MM.1S (cell line): ENCODE results near the gene CAPN15.

ENCODE experiments used
- DNase-seq: peaks from one replicate; pipeline ENCODE4 v3.0.0-alpha.2; 2015
- H2AFZ ChIP-seq: fragments of 300-600 bp; sonication (generic); 2 replicates; pipeline ENCODE4 v1.6.0; 2016; ENCODE audit warnings: antibody characterized with exemption, low read length
- H3F3A ChIP-seq: fragments of 300-600 bp; sonication (generic); 2 replicates; pipeline ENCODE4 v1.6.1; 2016; ENCODE audit warnings: mild to moderate bottlenecking, antibody characterized with exemption, low read length, moderate library complexity, mixed read lengths; ENCODE audit not compliant: insufficient read depth
- H3K27ac ChIP-seq: fragments of 300-600 bp; sonication (generic); 2 replicates; pipeline ENCODE4 v1.5.1; 2016; ENCODE audit warnings: mild to moderate bottlenecking, low read length
- H3K27me3 ChIP-seq: fragments of 300-600 bp; sonication (generic); replicated peaks from 2 replicates; pipeline ENCODE4 v1.6.0; 2016; ENCODE audit warnings: low read length; ENCODE audit not compliant: insufficient read depth
- H3K36me3 ChIP-seq: fragments of 300-600 bp; sonication (generic); replicated peaks from 2 replicates; pipeline ENCODE4 v1.6.1; 2016; ENCODE audit warnings: mild to moderate bottlenecking, low read length, mixed read lengths; ENCODE audit not compliant: insufficient read depth
- H3K4me1 ChIP-seq: fragments of 300-600 bp; sonication (generic); 2 replicates; pipeline ENCODE4 v1.6.1; 2016; ENCODE audit warnings: low read length, mixed read lengths
- H3K4me2 ChIP-seq: fragments of 300-600 bp; sonication (generic); 2 replicates; pipeline ENCODE4 v1.6.0; 2016; ENCODE audit warnings: low read depth, low read length
- H3K4me3 ChIP-seq: fragments of 300-600 bp; sonication (generic); 2 replicates; pipeline ENCODE4 v1.5.1; 2016; ENCODE audit warnings: low read length, mixed read lengths
- H3K79me2 ChIP-seq: fragments of 300-600 bp; sonication (generic); 2 replicates; pipeline ENCODE4 v1.6.1; 2016; ENCODE audit warnings: mixed run types, low read length, mixed read lengths
- H3K9ac ChIP-seq: fragments of 300-600 bp; sonication (generic); 2 replicates; pipeline ENCODE4 v1.6.1; 2016; ENCODE audit warnings: low read length, mixed read lengths
- H3K9me2 ChIP-seq: fragments of 300-600 bp; sonication (generic); replicated peaks from 2 replicates; pipeline ENCODE4 v1.6.1; 2016; ENCODE audit warnings: mild to moderate bottlenecking, low read length, mixed read lengths; ENCODE audit not compliant: insufficient read depth
- H3K9me3 ChIP-seq: fragments of 300-600 bp; sonication (generic); replicated peaks from 2 replicates; pipeline ENCODE4 v1.6.1; 2016; ENCODE audit warnings: mild to moderate bottlenecking, low read length, mixed read lengths; ENCODE audit not compliant: insufficient read depth
- H4K20me1 ChIP-seq: fragments of 300-600 bp; sonication (generic); 2 replicates; pipeline ENCODE4 v1.6.1; 2016; ENCODE audit warnings: mild to moderate bottlenecking, low read length, moderate library complexity, mixed read lengths; ENCODE audit not compliant: insufficient read depth
- CTCF ChIP-seq: fragments of 300-600 bp; sonication (generic); IDR thresholded peaks from 2 replicates; pipeline ENCODE4 v1.5.1; 2016; ENCODE audit warnings: antibody characterized with exemption, low read length, mixed read lengths
- EZH2 ChIP-seq: fragments of 300-600 bp; sonication (generic); optimal IDR thresholded peaks from 2 replicates; pipeline ENCODE3; 2017; ENCODE audit warnings: low read depth, mild to moderate bottlenecking, antibody characterized with exemption, low read length, mixed read lengths
- EZH2phosphoT487 ChIP-seq: fragments of 300-600 bp; sonication (generic); IDR thresholded peaks from 2 replicates; pipeline ENCODE4 v1.6.1; 2018; ENCODE audit warnings: antibody characterized with exemption, low read length

The CAPN15 gene

DNA sequence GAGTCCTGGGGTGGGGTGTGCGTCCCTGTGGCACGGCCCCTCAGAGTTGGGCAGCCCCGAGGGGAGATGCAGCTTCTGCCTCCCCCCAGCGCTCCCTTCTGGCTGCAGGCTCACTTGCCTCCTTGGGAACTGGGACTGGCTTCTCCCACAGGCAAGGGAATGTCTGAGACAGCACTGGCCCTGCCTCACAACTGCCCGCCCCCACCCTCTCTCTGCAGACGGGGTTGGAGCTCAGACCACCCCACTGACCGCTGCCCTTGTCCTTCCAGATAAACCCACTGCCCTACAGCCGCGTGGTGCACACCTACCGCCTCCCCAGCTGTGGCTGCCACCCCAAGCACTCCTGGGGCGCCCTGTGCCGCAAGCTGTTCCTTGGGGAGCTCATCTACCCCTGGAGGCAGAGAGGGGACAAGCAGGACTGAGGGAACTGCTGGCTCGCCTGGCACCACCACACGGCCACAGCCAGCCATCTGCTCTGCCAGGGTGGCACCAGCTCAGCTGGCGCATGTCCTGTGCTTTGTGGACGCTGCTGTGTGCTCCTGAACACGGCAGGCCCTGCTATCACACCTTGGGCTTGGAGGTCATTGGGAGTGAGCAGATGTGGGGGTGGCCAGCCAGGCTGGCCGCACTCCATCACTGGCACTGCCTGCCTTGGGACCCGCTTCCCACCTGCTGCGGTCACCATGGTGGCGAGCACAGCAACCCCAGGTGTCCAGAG is 55.3 kb downstream of the CAPN15 start:
- no peak overlapping the region for H3K27ac ChIP-seq
- H3K36me3 ChIP-seq = no peaks in the 10 kb centered on the region
- no peaks in the 10 kb centered on the region for H4K20me1 ChIP-seq
- no peak overlapping the region for H2AFZ ChIP-seq
- H3F3A ChIP-seq = no peaks in the 10 kb centered on the region
- H3K9ac ChIP-seq = no peak overlapping the region
- H3K9me3 ChIP-seq = no peaks in the 10 kb centered on the region
- H3K4me2 ChIP-seq = no peak overlapping the region
- DNase-seq = no peak
- peaks cover 5% of the 10 kb centered on the region for H3K4me1 ChIP-seq
- no peak overlapping the region for H3K4me3 ChIP-seq
- TF ChIP-seq CTCF = no peak
- H3K9me2 ChIP-seq = no peaks in the 10 kb centered on the region
- no peaks in the 10 kb centered on the region for H3K27me3 ChIP-seq
- H3K79me2 ChIP-seq = peaks cover 8% of the 10 kb centered on the region

DNA sequence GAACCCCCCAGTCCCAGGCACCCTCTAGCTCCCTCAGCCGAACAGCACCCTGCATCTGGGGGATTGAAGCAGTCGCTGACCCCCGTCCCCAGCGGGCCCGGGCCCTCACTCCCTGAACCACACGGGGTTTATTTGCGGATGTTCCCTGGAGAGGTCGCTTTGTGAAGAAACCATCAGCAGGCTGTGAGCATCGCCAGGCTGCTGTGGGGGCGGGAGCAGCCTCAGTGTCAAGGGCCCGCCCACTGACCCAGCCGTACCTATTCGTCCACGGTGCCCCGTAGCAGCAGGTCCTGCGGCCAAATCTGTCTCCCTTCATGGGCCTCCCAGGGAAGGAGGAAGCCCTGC is 55.9 kb downstream of the CAPN15 start:
- H2AFZ ChIP-seq = no peak overlapping the region
- H3K36me3 ChIP-seq = no peaks in the 10 kb centered on the region
- H3K27ac ChIP-seq = no peak overlapping the region
- no peak for TF ChIP-seq CTCF
- no peak for TF ChIP-seq EZH2phosphoT487
- no peak for TF ChIP-seq EZH2
- peaks cover 5% of the 10 kb centered on the region; the same call in 1 of the 2 replicates for H3F3A ChIP-seq
- no peaks in the 10 kb centered on the region for H3K27me3 ChIP-seq
- H3K79me2 ChIP-seq = peaks cover 14% of the 10 kb centered on the region
- H3K4me2 ChIP-seq = no peak overlapping the region
- DNase-seq = no peak
- no peaks in the 10 kb centered on the region for H3K9me2 ChIP-seq
- H3K9ac ChIP-seq = no peak overlapping the region
- H3K4me1 ChIP-seq = peaks cover 8% of the 10 kb centered on the region
- H3K9me3 ChIP-seq = no peaks in the 10 kb centered on the region
- no peaks in the 10 kb centered on the region for H4K20me1 ChIP-seq
- no peak overlapping the region for H3K4me3 ChIP-seq

DNA sequence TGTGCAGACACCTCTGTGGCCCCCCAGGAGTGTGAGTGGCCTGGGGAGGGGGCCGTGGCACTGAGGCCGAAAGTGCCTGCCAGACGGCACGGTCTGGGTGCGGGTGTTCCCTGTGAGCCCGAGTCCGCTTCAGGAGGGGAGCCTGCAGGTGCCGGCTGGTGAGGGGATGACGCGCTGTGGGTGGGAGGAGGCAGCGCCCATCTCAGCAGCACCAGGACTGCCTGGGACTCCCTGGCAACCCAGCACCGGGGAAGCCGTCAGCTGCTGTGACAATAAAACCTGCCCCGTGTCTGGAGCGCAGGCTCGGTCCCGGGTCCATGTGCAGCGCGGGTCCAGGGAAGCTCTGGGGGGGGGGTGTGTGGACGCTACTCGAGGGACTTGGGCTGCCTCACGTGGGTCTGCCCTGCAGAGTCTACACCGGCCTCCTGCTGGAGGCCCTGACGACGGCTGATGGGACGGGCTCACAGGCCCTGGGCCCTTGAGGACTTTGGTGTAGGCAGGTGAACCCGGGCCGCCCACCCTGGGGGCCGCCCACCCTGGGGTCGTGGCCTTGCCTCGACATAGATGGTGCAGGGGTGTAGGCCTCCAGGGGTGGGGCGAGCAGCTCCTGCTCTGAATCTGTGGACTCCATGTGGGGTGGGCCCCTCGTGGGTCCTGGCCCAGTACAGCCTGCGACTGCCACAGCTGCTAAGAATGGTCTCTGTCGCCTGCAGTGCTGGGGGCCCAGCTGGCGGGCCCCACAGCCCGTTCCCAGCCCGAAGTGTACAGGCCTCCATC is 56.5 kb downstream of the CAPN15 start:
- no peaks in the 10 kb centered on the region for H3K36me3 ChIP-seq
- no peaks in the 10 kb centered on the region for H3K9me3 ChIP-seq
- no peak for DNase-seq
- peaks cover 18% of the 10 kb centered on the region for H3K79me2 ChIP-seq
- no peak overlapping the region for H3K27ac ChIP-seq
- no peaks in the 10 kb centered on the region for H3K27me3 ChIP-seq
- no peak overlapping the region for H3K4me2 ChIP-seq
- no peak overlapping the region for H2AFZ ChIP-seq
- no peaks in the 10 kb centered on the region for H3K9me2 ChIP-seq
- H3K9ac ChIP-seq = no peak overlapping the region
- peaks cover 8% of the 10 kb centered on the region for H3K4me1 ChIP-seq
- no peaks in the 10 kb centered on the region for H4K20me1 ChIP-seq
- no peak for TF ChIP-seq EZH2
- no peak for TF ChIP-seq EZH2phosphoT487
- TF ChIP-seq CTCF = no peak
- peaks cover 9% of the 10 kb centered on the region; the same call in 1 of the 2 replicates for H3F3A ChIP-seq
- no peak overlapping the region for H3K4me3 ChIP-seq
